Kidney capillary endothelial cell (primary cell): ENCODE measurements around the gene MAPRE3.
"Not testable (repeated sequence)": the region's sequence is repeated elsewhere in the genome, so short reads cannot be mapped to it uniquely, and the experiment has no call there.

Experiments
- DNase-seq: peaks from one replicate; pipeline ENCODE4 v3.0.0-alpha.2; 2018; ENCODE audit warnings: low spot score

Gene MAPRE3

DNA sequence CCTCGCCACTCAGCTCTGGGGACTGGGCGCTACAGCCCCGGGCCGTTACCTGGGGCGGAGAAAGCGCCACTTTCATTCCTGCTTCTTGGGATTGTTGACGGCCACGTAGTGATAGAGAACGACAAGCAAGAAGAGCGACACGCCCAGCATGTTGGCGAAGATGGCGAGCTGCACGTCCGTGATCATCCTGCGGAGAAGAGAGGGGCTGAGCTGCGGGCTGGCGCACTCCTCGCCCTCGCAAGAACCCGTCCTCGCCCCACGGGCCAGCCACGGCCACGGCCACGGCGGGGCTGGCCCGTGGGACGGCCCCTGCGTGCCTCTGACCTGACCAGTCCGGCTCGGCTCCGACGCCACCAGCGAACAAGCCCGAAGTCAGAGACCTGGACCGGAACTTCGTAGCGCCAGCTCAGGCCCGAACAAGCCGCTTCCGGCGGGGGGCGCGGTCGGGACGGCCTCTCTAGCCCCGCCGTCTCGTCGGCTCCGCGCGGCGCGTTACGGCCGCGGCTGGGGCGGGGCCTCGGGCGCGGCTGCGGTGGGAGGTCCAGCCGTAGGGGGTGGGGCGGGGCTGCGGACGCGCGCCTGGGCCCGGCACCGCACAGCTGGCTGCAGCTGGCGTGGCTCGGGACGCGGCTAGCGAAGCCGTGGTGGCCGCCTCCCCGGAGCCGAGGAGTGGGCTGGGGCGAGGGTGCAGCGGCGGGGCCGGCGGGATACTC is 101.0 kb downstream of the MAPRE3 start, which contains the start of gene OST4:
Gene OST4, minus strand, starts transcription at position 378 of the 713 bp plus-strand sequence.
- DNase-seq: peak; percentile 90

DNA sequence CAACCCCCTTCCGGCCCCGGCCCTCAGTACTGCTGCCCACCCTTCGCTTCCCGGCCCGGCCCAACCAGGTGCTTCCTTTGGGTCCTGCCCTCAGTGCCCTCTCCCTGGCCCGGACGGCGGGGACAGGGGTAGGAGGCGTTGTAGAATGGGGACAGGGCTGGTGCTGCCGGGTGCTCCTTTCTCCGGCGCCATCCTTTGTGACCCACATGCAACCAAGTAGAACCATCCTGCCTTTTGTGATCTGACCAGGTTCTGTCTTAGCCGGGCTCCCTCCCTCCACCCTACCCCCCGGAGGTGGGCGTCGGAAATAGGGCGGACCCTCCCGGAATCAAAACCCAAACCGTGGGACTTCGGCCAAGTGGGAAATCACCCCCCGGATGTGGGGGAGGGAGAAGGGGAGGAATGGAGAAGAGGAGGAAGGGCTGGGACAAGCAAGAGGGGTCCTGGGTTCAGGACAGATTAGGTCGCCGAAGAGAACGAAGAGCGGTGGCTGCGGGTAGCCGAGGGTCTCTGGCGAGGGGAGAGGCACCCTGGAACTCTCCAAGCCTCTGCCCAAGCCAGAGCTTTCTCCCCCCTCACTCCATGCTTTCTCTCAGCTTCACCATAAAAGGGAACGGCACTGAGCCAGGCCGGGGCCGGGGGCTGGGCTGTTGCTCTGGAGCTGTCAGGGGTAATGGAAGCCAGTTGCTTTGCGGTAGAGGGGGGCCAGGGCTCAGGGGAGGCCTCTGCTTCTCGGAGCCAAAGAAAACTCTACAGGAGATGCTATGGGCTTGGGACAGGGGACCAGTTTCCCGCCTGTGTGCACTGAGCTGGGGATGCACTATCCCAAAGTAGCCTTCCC is 101.8 kb downstream of the MAPRE3 start:
- no peak for DNase-seq

DNA sequence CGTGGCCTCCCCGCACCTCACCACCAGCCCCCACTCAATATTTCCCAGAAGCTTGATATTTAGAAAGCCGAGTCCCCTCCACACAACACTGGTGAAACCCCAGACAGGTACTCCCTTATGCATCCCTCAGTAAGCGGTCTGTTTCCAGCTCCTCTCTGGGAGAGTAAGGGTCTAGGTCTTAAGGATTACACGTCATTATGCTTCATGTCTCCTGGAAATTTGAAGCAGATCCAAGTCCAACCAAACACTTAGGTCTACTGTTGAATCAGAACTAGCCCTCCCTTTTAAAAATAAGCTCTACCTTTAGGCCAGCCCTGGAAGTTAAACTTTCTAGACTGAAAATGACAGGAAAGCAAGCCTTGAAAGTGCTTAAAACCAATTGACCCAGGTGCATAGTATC is 102.5 kb downstream of the MAPRE3 start:
- no peak for DNase-seq

DNA sequence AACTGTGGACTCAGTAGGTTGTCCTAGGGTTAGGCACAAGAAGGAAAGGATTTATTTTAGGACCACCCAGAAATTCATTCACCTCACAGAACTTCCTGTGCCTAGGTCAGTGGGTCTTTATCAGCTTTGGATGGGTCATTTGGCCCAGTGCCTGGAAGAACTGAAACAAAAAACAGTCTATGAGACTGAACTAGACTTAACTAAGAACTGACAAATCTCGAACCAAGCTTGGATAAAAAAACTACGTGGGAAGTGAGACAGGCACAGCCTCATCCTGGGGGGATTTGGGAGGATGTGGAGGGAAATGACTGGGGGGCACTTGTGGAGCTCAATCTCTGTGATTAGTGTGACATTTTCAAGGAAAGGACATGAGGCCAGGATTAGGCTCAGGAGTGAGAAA is 103.3 kb downstream of the MAPRE3 start:
- no peak for DNase-seq

DNA sequence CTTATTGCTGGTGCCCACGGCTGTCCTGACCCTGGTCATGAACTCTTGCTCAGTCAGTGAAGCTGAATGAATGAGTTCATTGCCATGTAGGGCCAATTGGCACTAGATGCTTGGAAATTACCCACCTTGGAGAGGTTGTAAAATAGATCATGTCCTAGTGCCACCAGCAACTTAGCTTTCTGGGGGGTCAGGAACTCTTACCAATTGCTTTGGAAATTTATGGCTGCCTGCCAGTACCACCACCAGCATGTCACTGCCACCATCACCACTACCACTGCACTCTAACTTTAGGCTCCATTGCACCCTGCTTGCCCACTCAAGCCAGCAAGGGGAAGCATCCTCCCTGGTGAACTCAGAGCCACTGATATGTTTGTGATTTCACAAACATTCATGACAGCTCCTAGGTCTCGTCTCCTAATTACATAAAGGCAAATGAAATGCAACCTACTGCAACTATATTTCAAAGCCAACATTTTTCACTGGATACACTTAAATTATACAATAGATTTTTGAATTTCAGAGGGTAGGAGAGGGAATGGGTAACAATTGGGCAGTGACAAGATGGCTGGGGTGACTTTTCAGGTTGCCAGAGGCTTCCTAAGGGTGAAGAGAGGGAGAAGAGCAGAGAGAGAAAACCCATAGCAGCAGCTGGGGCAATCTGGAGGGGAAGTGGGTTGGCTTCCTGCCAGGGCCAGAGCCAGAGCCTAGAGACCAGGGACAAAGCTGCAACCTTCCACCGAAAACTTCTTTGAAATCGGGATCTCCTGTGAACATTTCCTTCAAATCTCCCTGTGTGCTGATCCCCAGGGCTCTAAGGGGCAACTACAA is 104.5 kb downstream of the MAPRE3 start:
- DNase-seq: no peak

DNA sequence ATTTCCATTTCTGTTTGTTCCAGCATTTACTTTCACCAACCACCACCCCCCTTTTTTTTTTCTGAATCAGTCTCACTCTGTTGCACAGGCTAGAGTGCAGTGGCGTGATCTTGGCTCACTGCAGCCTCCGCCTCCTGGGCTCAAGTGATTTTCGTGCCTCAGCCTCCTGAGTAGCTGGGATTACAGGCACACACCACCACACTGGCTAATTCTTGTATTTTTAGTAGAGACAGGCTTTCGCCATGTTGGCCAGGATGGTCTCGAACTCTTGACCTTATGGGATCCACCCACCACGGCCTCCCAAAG is 105.1 kb downstream of the MAPRE3 start:
- not testable (repeated sequence) for DNase-seq

DNA sequence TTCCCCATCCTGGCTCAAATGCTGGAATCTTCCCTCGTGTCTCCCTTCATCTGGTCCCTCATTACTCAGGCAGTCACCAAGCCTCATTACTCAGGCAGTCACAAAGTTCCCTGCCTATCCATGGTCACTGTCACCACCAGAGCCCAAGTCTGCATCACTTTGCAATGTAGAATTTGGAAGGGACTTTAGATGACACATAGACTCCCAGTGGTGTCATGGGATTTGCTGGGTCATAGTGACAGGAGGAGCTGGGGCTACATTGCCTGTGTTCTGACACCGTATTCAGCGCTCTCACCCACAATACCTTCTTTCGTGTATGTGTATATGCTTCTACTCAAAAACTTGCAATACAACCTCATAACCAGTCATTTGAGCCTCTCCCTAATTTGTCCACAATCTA is 105.9 kb downstream of the MAPRE3 start:
- no peak for DNase-seq
